Measurements from ENCODE around the gene DOCK10. TPM values are rescaled to one million over a fixed set of nuclear protein-coding genes. Genes with fewer than 3 reads are reported as not detected.

The DOCK10 gene
- total and polyA plus RNA-seq, 2 donors: 3.8 to 41.2 TPM

DNA sequence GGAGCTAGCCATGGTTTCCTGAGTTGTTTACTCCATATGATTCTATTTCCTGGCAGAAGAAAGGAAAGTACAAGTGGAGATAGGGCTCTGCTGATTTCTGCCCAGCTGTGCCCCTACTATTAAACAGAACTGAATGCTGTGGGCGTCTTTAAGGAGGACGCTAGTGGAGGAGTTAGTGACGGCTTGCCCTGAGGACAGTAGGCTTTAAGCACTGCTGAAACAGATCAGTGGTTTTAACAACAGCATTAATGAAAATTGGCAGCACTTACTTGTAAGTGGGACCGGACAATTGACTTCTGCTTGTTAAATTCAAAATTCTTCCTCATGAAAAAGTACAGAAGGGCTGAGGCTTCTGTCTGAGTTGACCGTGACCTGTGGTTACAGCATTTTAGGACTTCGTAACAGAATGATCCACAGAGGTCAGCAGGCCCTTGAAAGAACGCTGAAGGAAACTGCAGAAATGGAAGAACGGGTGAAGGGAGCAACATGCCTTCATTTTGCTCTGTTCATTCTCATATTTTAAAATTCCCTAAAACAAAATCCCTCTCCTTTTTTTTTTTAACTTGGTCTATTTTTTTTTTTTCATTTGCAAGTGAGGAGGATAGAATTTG, 245.5 kb downstream of the DOCK10 start:
- DNase-seq (ENCODE audit: extremely low spot score): no peak
- Histone ChIP-seq H3K4me1 (ENCODE audit: insufficient read depth) (no peaks in the 10 kb centered on the region), H3K27ac (ENCODE audit: low read depth) (no peak overlapping the region), H3K4me3 (ENCODE audit: low read depth, low read length) (no peak overlapping the region), H3K36me3 (ENCODE audit: insufficient read depth) (peaks cover 2% of the 10 kb centered on the region)
- 73% methylated on average over 8 of the region's 8 CpGs for WGBS

DNA sequence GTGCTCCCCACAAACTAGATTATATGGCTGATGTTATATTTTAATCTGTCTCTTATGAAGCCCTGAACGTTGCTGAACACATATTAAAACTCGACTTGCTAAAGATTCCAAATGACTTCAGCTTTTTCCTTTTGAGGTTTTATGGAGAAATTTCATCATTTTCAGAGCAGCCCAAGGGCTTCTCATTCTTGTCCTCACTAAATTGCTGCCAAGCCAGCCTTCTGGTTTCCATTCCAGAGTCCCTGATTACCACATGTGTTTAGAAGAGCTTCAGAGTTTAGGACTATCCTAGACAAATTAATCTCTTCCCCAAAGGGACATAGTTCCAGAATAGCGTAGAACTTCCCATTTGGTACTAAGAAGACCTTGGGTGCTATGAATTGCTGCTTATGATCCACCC, 248.3 kb downstream of the DOCK10 start:
- no peaks in the 10 kb centered on the region for H3K4me1 ChIP-seq (ENCODE audit: insufficient read depth)
- H3K4me3 ChIP-seq (ENCODE audit: low read depth, low read length): no peak overlapping the region
- WGBS: 45% methylated on average over 3 of the region's 3 CpGs
- DNase-seq (ENCODE audit: extremely low spot score): no peak
- H3K36me3 ChIP-seq (ENCODE audit: insufficient read depth): peaks cover 2% of the 10 kb centered on the region
- H3K27ac ChIP-seq (ENCODE audit: low read depth): no peak overlapping the region

DNA sequence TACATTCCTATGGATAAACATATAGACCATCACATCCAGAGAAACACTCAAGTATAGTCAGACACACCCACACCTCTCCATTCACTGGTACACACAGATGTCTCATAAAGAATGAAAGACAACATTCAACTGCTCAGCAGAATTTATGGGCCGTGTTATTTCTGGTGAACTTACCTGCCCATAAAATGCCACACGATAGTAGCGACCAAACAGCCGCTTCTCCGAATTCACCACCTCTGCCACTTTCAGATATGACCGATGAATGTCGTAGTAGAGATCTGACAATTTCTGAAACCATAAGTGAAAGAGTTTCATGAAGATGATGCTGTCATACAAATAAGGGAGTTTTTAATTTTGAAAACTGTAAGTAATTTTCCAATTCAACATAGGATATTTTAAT, 255.4 kb downstream of the DOCK10 start:
- Histone ChIP-seq H3K4me1 (ENCODE audit: insufficient read depth) (no peaks in the 10 kb centered on the region), H3K4me3 (ENCODE audit: low read depth, low read length) (no peak overlapping the region), H3K36me3 (ENCODE audit: insufficient read depth) (no peaks in the 10 kb centered on the region), H3K27ac (ENCODE audit: low read depth) (no peak overlapping the region)
- no peak for DNase-seq (ENCODE audit: extremely low spot score)
- WGBS: 91% methylated on average over 7 of the region's 7 CpGs

DNA sequence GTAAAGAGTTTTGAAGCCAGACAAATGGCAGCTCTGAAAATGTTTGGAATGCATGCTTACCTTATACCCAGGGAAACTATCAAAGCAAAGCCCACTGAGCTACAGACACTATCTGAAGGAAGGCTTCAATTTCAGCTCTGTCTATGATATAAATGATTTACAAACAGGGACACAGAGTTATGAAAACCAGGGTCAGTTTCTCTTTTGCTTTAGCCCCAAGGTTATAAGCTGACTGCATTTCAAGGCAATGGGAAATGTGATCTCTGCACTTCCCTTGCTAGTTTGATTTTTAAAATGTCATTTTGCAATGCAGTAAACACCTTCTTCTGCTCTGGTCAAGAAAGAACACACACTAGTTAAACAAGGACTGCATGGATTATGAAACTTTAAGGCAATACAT, 260.9 kb downstream of the DOCK10 start:
- no peak overlapping the region for H3K27ac ChIP-seq (ENCODE audit: low read depth)
- H3K4me1 ChIP-seq (ENCODE audit: insufficient read depth): no peaks in the 10 kb centered on the region
- H3K36me3 ChIP-seq (ENCODE audit: insufficient read depth): no peaks in the 10 kb centered on the region
- H3K4me3 ChIP-seq (ENCODE audit: low read depth, low read length): no peak overlapping the region
- no peak for DNase-seq (ENCODE audit: extremely low spot score)

DNA sequence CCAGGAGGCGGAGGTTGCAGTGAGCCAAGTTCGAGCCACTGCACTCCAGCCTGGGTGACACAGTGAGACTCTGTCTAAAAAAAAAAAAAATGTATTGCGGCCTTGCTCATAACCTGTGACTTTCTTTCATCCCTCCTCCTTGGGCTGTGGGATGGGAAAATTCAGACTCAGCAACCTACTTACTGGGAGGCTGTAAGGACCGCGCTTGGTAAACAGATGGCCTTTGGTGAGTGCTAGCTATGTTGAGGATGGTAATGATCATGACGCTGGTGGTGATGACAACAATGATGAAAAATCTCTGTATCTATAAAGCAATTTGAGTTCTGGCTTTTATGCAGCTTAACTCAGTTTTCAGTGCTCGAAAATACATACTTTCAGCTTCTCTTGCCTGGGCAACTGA, 261.4 kb downstream of the DOCK10 start:
- DNase-seq (ENCODE audit: extremely low spot score): no peak
- Histone ChIP-seq H3K4me1 (ENCODE audit: insufficient read depth) (no peaks in the 10 kb centered on the region), H3K36me3 (ENCODE audit: insufficient read depth) (no peaks in the 10 kb centered on the region), H3K27ac (ENCODE audit: low read depth) (no peak overlapping the region), H3K4me3 (ENCODE audit: low read depth, low read length) (no peak overlapping the region)
- 92% methylated on average over 7 of the region's 7 CpGs for WGBS

DNA sequence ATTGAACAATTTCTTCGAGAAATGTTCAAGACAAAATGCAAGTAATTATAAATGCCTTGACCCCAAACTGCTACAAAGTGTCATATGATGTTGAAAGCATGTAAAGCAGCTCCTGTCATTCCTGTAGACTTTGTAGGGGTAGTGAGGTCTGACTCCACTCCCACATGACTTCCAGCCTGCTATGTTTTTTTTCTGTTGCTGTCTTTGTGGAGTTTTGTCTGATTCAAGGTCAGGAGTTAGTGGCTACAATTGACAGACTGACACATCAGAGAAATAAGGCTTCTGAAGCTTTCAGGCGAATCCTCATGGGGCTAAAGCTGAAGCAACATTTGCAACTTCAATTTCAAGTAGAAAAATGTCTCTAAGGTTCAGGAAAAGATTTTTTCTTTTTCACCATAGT, 262.2 kb downstream of the DOCK10 start:
- Histone ChIP-seq H3K4me1 (ENCODE audit: insufficient read depth) (no peaks in the 10 kb centered on the region), H3K4me3 (ENCODE audit: low read depth, low read length) (no peak overlapping the region), H3K27ac (ENCODE audit: low read depth) (no peak overlapping the region), H3K36me3 (ENCODE audit: insufficient read depth) (no peaks in the 10 kb centered on the region)
- 81% methylated on average over 2 of the region's 2 CpGs for WGBS
- no peak for DNase-seq (ENCODE audit: extremely low spot score)

DNA sequence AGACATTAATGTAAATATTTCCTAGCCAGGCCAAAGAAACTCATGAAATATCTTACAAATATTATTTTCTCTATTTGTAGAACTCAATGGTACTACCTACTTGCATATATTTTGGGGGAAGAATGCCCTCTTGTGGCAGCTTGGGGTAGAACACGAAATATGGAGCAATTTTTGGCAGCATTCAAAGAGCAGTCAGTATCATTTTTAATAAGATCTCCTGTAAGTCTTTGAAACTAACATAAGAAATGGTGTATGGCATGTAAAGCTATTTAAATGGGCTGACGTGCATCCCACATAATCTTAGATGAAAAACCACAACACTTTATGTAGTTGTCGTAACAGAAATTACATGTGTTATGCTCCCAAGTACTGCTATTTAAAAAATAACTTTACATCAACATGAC, 263.8 kb downstream of the DOCK10 start:
- Histone ChIP-seq H3K4me3 (ENCODE audit: low read depth, low read length) (no peak overlapping the region), H3K27ac (ENCODE audit: low read depth) (no peak overlapping the region), H3K36me3 (ENCODE audit: insufficient read depth) (no peaks in the 10 kb centered on the region), H3K4me1 (ENCODE audit: insufficient read depth) (no peaks in the 10 kb centered on the region)
- DNase-seq (ENCODE audit: extremely low spot score): no peak
- 37% methylated on average over 3 of the region's 3 CpGs for WGBS

DNA sequence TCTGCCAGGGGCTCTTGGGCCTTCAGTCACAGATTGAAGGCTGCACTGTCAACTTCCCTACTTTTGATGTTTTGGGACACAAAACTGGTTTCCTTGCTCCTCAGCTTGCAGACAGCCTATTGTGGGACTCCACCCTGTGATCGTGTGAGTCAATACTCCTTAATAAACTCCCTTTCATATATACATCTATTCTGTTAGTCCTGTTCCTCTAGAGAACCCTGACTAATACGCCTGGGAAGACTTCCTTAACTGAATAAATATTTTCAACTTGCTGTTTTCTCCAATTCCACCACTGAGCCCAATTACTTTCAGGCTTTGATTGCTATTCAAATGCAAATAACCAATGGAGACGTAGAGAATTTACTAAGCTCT, 264.7 kb downstream of the DOCK10 start:
- Histone ChIP-seq H3K27ac (ENCODE audit: low read depth) (no peak overlapping the region), H3K36me3 (ENCODE audit: insufficient read depth) (no peaks in the 10 kb centered on the region), H3K4me1 (ENCODE audit: insufficient read depth) (no peaks in the 10 kb centered on the region), H3K4me3 (ENCODE audit: low read depth, low read length) (no peak overlapping the region)
- 79% methylated on average over 3 of the region's 3 CpGs for whole genome bisulfite sequencing
- no peak for DNase-seq (ENCODE audit: extremely low spot score)

DNA sequence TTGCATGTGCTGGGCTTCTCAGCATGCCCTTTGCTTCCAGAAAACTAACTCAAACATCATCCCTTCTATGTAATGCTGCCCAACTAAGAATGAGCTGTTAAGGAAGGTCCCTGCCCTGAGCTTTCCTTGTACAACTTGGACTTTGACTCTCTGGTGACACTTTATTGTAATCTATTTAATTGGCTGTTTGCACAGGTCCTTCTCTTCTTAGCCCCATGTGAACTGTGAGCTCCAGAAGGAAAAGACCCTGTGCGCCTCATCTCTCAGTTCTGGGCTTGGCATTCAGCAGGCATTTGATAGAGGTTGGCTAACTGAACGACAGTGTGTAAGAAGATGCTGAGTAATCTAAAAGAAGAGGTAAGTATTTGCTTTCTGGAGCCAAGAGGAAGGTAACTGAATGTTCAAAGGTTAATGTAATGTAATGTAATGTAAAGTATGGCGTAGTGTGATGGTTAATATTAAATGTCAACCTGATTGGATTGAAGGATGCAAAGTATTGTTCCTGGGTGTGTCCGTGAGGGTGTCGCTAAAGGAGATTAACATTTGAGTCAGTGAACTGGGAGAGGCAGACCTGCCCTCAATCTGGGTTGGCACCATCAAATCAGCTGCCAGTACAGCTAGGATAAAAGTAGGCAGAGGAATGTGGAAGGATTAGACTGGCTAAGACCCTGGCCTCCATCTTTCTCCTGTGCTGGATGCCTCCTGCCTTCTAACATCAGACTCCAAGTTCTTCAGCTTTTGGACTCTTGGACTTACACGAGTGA, 265.3 kb downstream of the DOCK10 start:
- no peaks in the 10 kb centered on the region for H3K4me1 ChIP-seq (ENCODE audit: insufficient read depth)

DNA sequence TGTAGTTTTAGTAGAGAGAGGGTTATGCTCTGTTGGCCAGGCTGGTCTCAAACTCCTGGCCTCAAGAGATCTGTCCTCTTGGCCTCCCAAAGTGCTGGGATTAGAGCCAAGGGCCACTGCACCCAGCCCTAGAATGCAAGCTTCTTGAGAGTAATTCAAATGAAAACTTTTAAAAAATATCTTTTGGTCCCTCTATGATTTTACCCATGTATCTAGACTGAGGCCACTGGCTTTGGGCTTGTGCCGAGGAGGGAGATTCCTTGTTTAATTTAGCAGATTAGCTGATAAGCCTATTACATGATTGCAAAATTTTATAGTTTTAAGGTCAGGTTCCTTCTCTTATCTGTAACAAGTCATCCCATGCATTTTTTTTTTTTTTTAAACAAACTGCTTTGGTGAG, 266.6 kb downstream of the DOCK10 start:
- Histone ChIP-seq H3K27ac (ENCODE audit: low read depth) (no peak overlapping the region), H3K4me3 (ENCODE audit: low read depth, low read length) (no peak overlapping the region), H3K36me3 (ENCODE audit: insufficient read depth) (no peaks in the 10 kb centered on the region), H3K4me1 (ENCODE audit: insufficient read depth) (no peaks in the 10 kb centered on the region)
- WGBS: 43% methylated on average over 1 of the region's 1 CpG
- DNase-seq (ENCODE audit: extremely low spot score): no peak

More for the DNA sequence above, 265.3 kb downstream of the DOCK10 start:
- H3K27ac ChIP-seq (ENCODE audit: low read depth): no peak overlapping the region
- DNase-seq (ENCODE audit: extremely low spot score): no peak
- H3K36me3 ChIP-seq (ENCODE audit: insufficient read depth): no peaks in the 10 kb centered on the region
- no peak overlapping the region for H3K4me3 ChIP-seq (ENCODE audit: low read depth, low read length)
- WGBS: 91% methylated on average over 6 of the region's 6 CpGs

DNA sequence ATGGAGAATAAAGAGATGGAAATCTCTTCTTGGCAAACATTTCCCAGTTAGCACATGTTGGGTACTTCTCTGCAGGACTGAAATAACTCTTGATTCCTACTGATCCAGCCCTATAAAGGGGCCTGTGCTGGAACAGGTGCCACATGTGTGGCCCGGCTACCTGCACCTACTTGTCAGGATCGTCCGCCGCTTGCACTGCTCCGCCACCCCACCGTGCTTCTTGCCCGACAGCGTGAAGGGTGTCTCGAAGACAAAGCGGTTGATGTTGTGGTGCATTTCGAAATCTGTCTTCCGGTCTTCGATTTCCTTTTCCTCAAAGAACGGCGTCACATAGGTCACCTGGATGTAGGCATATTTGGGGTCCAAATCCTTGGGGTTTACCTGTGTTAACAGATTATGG, 267.5 kb downstream of the DOCK10 start:
- no peak overlapping the region for H3K4me3 ChIP-seq (ENCODE audit: low read depth, low read length)
- DNase-seq (ENCODE audit: extremely low spot score): no peak

DNA sequence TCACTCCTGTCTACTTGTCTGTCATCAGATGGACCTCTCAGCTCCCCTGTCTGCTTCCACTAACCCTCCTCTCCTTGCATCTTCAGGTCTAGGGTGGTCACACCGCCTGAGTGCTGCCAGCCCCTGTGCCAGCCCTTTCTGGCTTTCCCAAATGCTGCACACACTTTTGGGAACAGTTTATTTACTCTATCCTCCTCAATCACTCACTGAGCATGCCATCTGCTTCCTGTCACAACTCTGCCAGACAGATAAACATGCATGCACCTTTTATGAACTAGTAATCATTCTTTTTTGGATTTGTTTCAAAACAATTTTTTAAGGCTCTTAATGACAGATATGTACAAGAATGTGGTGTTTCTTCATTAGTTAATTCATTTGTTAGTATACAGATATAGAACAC, 269.8 kb downstream of the DOCK10 start:
- 87% methylated on average over 1 of the region's 1 CpG for WGBS
- H3K4me3 ChIP-seq (ENCODE audit: low read depth, low read length): no peak overlapping the region
- DNase-seq (ENCODE audit: extremely low spot score): no peak

More for the DNA sequence above, 267.5 kb downstream of the DOCK10 start:
- WGBS: 96% methylated on average over 15 of the region's 15 CpGs
- no peaks in the 10 kb centered on the region for H3K36me3 ChIP-seq (ENCODE audit: insufficient read depth)
- no peak overlapping the region for H3K27ac ChIP-seq (ENCODE audit: low read depth)
- H3K4me1 ChIP-seq (ENCODE audit: insufficient read depth): no peaks in the 10 kb centered on the region

DNA sequence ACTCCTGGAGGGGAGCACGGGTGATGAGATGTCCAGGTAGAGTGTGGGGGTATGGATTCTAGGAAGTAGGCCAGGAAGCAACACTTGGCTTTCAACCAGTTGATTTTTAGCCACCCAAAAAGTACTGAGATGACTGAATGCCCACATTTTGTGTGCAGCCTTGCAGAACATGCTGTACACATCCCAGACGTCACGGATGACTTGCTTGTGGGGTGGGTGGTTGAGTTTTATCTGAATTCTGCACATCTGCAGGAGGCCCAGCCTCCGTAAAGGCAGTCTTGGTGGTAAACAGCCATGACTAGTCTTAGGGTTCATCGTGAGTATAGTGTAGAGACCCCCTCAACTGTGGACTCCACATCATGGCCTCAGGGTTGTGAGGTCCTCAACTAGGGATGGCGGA, 272.8 kb downstream of the DOCK10 start:
- Histone ChIP-seq H3K4me1 (ENCODE audit: insufficient read depth) (no peaks in the 10 kb centered on the region), H3K4me3 (ENCODE audit: low read depth, low read length) (no peak overlapping the region), H3K27ac (ENCODE audit: low read depth) (no peak overlapping the region), H3K36me3 (ENCODE audit: insufficient read depth) (no peaks in the 10 kb centered on the region)
- DNase-seq (ENCODE audit: extremely low spot score): no peak
- WGBS: 95% methylated on average over 6 of the region's 6 CpGs

More for the DNA sequence above, 269.8 kb downstream of the DOCK10 start:
- Histone ChIP-seq H3K4me1 (ENCODE audit: insufficient read depth) (no peaks in the 10 kb centered on the region), H3K36me3 (ENCODE audit: insufficient read depth) (no peaks in the 10 kb centered on the region), H3K27ac (ENCODE audit: low read depth) (no peak overlapping the region)

DNA sequence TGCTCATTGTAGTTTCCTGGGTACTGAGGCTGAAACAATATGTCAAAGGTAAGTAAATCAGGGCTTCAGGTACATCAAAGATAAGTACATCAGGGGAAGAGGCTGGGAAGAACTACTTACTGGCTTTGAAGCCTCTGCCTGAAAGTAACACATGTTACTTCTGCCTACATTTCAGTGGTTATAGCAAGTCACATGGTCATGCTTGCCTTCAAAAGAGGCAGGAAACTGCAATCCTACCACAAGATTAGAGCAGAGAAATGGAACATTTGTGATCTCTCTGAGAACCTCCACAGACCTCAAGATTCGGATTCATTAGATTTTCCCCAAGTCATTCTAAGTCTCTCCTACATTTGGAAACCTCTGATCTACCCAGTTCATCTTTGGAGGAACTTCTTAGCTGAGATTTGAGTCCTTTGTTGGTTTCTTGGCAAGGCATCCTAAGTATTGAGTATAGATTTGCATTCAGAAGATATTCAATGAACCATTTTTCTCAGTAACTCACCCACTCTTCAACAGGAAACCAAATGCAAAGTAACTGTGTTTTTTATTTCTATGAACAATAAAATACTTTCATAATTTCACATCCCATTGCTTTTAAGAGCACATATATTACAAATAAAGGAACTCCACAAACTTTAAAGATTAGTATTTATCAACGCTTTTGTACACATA, 277.6 kb downstream of the DOCK10 start:
- Histone ChIP-seq H3K27ac (ENCODE audit: low read depth) (no peak overlapping the region), H3K4me3 (ENCODE audit: low read depth, low read length) (no peak overlapping the region), H3K4me1 (ENCODE audit: insufficient read depth) (no peaks in the 10 kb centered on the region), H3K36me3 (ENCODE audit: insufficient read depth) (no peaks in the 10 kb centered on the region)
- no peak for DNase-seq (ENCODE audit: extremely low spot score)
- 97% methylated on average over 2 of the region's 2 CpGs for WGBS
